Transverse colon (tissue), 4 donors: ENCODE measurements around the gene LBR. TPM values are rescaled to one million over a fixed set of nuclear protein-coding genes. Genes with fewer than 3 reads are reported as not detected.

ENCODE experiments used
- DNase-seq: peaks from one replicate; pipeline ENCODE4 v3.0.0-alpha.2; 2019
- H3K27ac ChIP-seq, 4 donors: fragments of 200-600 bp; sonication (generic); 2 replicates each; pipeline ENCODE4 v1.5.1; 2016 to 2018; ENCODE audit warnings: inconsistent platforms in 4 of 4
- H3K27me3 ChIP-seq: fragments of 200-600 bp; sonication (generic); 2 replicates; pipeline ENCODE4 v1.5.1; 2017; ENCODE audit warnings: inconsistent platforms
- H3K36me3 ChIP-seq, 4 donors: fragments of 200-600 bp; sonication (generic); 2 replicates each; pipeline ENCODE4 v1.5.1; 2017 to 2019; ENCODE audit warnings: inconsistent platforms in 4 of 4
- H3K4me1 ChIP-seq, 4 donors: fragments of 200-600 bp; sonication (generic); 2 replicates each; pipeline ENCODE4 v1.5.1; 2017 to 2020; ENCODE audit warnings: inconsistent platforms in 4 of 4
- H3K4me3 ChIP-seq, 4 donors: fragments of 200-600 bp; sonication (generic); 1 replicate in 1 of 4; 2 replicates in 3 of 4; pipeline versions ENCODE4 v1.5.1 to v1.6.1; 2017 to 2019; ENCODE audit warnings: inconsistent platforms in 4 of 4
- H3K9me3 ChIP-seq, 2 donors: fragments of 200-600 bp; sonication (generic); 2 replicates each; pipeline ENCODE4 v1.5.1; 2017 to 2019; ENCODE audit warnings: inconsistent platforms in 2 of 2
- CTCF ChIP-seq, 5 experiments: fragments of 200-600 bp in 3 of 5; fragments of 450-650 bp in 2 of 5; sonication (generic) in 3 of 5; IDR thresholded peaks; 1 replicate in 2 of 5; 2 replicates in 3 of 5; pipeline ENCODE4 v1.5.1; 2016 to 2017; ENCODE audit warnings: antibody characterized with exemption in 5 of 5, inconsistent platforms in 3 of 5, mild to moderate bottlenecking in 2 of 5, moderate library complexity in 1 of 5
- EP300 ChIP-seq: sonication (generic); formaldehyde crosslinking; IDR thresholded peaks from one replicate; pipeline ENCODE4 v1.6.1; 2017; ENCODE audit warnings: antibody characterized with exemption, low read depth
- POLR2A ChIP-seq: fragments of 450-650 bp; IDR thresholded peaks from one replicate; pipeline ENCODE4 v1.6.1; 2016; ENCODE audit warnings: antibody characterized with exemption, mild to moderate bottlenecking, moderate library complexity
- POLR2AphosphoS5 ChIP-seq, 3 donors: sonication (generic); formaldehyde crosslinking; IDR thresholded peaks; one replicate each; pipeline ENCODE4 v1.6.1; 2016; ENCODE audit warnings: antibody characterized with exemption in 3 of 3
- WGBS, 2 donors: methylation state at CpG; one replicate each; pipeline ENCODE4 v1.1.5; 2018; ENCODE audit warnings: low coverage in 1 of 2; 5-methylcytosine and 5-hydroxymethylcytosine counted together
- in situ Hi-C, 4 donors: fragments of 200-750 bp; cut with MboI; loops; one replicate each; pipeline versions ENCODE4 v1.15.0 to v1.15.1; 2017; ENCODE audit warnings: low sequenced_read_pairs in 3 of 4, low pct_ligation_motif_present in 1 of 4, low pct_unique_long_range_greater_than_20kb in 1 of 4
- intact Hi-C: fragments of 100-400 bp; cut with DNase I; formaldehyde crosslinking; loops from one replicate; pipeline ENCODE4 v1.15.1; 2023; ENCODE audit warnings: low total_unique reads
- total RNA-seq, 4 donors: library from RNA; depleted of rRNA; stranded (reverse); fragments of >200 nt; gene quantifications; one replicate each; pipeline ENCODE4 v1.1.0, GENCODE V29; 2016

LBR gene
- total RNA-seq, 4 donors from 2014 or later = 48.6 to 97.9 (median 75.1) TPM

- H3K4me3 ChIP-seq = no peak overlapping the region
Measured at GRCh38 chr1:225464851-225465792, 37.3 kb upstream of the LBR start.

GRCh38 chr1:225462714-225463574 is 35.1 kb upstream of the LBR start:
- no peaks in the 10 kb centered on the region for H3K27me3 ChIP-seq
- in situ Hi-C loops = no loop called here
- TF ChIP-seq POLR2AphosphoS5 (IDR thresholded peaks at IDR 0.05) = no peak
- TF ChIP-seq CTCF (IDR thresholded peaks at IDR 0.05) = no peak
- TF ChIP-seq POLR2A = no peak
- no peak for TF ChIP-seq EP300
- H3K4me3 ChIP-seq = no peak overlapping the region
- intact Hi-C loops = loop anchor here (5.0 kb wide), 1 partner anchor 719 kb away; no protein-coding TSS in a partner anchor
- H3K27ac ChIP-seq = peak overlapping the region; percentile 67 to 92 (median 84)
- no peaks in the 10 kb centered on the region for H3K9me3 ChIP-seq
- WGBS, 2 donors = 28 to 35% methylated on average over 3 to 15 of the region's 15 CpGs
- no peaks in the 10 kb centered on the region for H3K36me3 ChIP-seq
- peaks cover 28 to 64% (median 48%) of the 10 kb centered on the region in 4 donors for H3K4me1 ChIP-seq
- no peak for DNase-seq

More at GRCh38 chr1:225464851-225465792, 37.3 kb upstream of the LBR start:
- no peaks in the 10 kb centered on the region for H3K36me3 ChIP-seq
- H3K27ac ChIP-seq = peak overlapping the region; percentile 67 to 92 (median 84)
- intact Hi-C loops = loop anchor here (5.0 kb wide), 1 partner anchor 717 kb away; no protein-coding TSS in a partner anchor
- TF ChIP-seq CTCF (IDR thresholded peaks at IDR 0.05) (no peak), POLR2AphosphoS5 (IDR thresholded peaks at IDR 0.05) (no peak), POLR2A (no peak), EP300 (no peak)
- no peak for DNase-seq
- H3K4me1 ChIP-seq = peaks cover 37 to 68% (median 52%) of the 10 kb centered on the region in 4 donors
- H3K27me3 ChIP-seq = no peaks in the 10 kb centered on the region
- WGBS, 2 donors = 63 to 64% methylated on average over 6 to 15 of the region's 15 CpGs
- in situ Hi-C loops = no loop called here
- H3K9me3 ChIP-seq = no peaks in the 10 kb centered on the region

- Histone ChIP-seq H3K9me3 (no peaks in the 10 kb centered on the region), H3K4me3 (no peak overlapping the region), H3K27me3 (no peaks in the 10 kb centered on the region), H3K4me1 (peaks cover 24 to 58% (median 47%) of the 10 kb centered on the region in 4 donors), H3K36me3 (no peaks in the 10 kb centered on the region), H3K27ac (peak overlapping the region; percentile 67 to 92 (median 84))
- WGBS, 2 donors = 30 to 39% methylated on average over 2 to 5 of the region's 5 CpGs
- no peak for DNase-seq
- in situ Hi-C loops = no loop called here
- TF ChIP-seq POLR2A (no peak), POLR2AphosphoS5 (IDR thresholded peaks at IDR 0.05) (no peak), CTCF (IDR thresholded peaks at IDR 0.05) (no peak), EP300 (no peak)
- intact Hi-C loops = loop anchor here (5.0 kb wide), 1 partner anchor 720 kb away; no protein-coding TSS in a partner anchor
Measured at GRCh38 chr1:225462429-225462713, 34.5 kb upstream of the LBR start.
